GM21529 (cell line): ENCODE results near the gene RALY.
"Not testable (repeated sequence)": the region's sequence is repeated elsewhere in the genome, so short reads cannot be mapped to it uniquely, and the experiment has no call there.

Experiments used
- ATAC-seq: cut with Tn5 transposase; IDR thresholded peaks from one replicate; pipeline ENCODE4 v1.9.1; 2021; ENCODE audit not compliant: unreplicated experiment

The RALY gene

DNA sequence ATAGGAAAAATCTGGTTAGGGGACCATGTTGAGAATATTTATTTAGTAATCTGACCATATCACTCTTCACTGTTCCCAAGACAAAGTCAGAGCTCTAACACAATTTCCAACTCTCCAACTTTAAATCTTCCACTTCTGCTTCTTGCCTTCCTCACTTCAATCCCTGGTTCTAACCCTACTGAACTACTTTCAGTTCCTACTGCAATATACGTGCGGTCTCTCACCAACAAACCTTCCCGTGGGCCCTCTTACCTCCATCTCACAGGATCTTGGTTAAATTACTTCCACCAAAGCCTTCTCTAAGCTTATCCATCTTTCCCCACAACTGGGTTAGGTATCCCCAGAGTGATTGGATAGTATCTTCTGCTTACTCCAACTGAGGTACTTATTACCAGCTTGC, 110.3 kb downstream of the RALY start:
- no peak for ATAC-seq

DNA sequence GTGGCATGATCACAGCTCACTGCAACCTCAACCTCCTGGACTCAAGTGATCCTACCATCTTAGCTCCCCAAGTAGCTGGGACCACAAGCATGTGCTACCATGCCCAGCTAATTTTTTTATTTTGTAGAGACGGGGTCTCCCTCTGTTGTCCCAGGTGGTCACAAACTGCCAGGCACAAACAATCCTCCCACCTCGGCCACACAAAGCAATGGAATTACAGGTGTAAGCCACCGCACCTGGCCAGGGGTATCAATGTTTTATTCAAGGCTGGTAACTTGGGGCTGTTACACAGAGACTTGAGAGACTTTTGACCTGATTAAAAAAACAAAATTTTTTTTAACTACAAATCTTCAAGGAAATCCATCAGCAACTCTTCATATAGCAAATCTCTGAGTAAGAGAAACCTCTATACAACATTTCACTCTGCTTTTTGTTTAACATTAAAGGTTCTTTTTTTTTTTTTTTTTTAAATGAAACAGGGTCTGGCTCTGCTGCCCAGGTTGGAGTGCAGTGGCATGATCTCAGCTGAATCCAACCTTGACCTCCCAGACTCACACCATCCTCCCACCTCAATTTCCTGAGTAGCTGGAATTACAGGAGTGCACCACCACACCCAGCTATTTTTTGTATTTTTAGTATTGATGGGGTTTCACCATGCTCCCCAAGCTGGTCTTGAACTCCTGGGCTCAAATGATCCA, 112.4 kb downstream of the RALY start:
- ATAC-seq: no peak

DNA sequence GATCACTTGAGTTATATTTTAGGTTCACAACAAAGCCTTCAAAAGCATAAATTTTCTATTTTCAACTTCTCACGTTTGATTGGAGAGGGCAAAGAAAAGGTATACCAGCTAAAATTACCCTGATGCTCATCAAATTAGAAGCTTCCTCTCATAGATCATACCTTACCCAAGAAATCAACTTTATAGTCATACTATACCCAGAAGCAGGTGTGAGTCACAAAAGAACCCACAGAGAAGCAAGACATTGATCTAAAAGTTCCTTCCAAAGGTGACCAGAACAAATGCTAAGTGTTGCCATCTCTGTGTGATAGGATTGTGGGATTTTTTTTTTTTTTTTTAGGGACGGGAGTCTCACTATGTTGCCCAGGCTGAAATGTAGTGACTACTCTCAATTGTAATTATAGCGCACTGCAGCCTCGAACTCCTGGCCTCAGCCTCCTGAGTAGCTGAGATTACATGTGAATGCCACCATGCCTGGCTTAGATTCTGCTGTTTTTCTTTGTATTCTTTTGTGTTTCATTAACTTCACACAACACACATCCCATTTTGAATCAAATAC, 115.0 kb downstream of the RALY start:
- ATAC-seq: no peak

DNA sequence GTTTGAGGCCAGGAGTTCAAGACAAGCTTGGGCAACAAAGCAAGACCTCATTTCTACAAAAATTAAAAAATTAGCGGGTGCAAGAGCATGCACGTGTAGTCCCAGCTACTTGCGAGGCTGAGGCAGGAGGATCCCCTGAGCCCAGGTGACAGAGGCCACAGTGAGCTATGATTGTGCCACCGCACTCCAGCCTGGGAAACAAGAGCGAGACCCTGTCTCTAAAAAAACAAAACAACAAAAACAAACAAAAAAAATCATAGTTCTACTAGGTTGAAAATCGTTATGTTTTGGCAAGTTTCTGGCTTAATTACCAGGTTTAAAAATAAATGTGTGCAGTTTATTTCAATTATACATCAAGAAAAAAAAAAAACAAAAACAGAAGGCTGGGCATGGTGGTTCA, 115.7 kb downstream of the RALY start:
- no peak for ATAC-seq

DNA sequence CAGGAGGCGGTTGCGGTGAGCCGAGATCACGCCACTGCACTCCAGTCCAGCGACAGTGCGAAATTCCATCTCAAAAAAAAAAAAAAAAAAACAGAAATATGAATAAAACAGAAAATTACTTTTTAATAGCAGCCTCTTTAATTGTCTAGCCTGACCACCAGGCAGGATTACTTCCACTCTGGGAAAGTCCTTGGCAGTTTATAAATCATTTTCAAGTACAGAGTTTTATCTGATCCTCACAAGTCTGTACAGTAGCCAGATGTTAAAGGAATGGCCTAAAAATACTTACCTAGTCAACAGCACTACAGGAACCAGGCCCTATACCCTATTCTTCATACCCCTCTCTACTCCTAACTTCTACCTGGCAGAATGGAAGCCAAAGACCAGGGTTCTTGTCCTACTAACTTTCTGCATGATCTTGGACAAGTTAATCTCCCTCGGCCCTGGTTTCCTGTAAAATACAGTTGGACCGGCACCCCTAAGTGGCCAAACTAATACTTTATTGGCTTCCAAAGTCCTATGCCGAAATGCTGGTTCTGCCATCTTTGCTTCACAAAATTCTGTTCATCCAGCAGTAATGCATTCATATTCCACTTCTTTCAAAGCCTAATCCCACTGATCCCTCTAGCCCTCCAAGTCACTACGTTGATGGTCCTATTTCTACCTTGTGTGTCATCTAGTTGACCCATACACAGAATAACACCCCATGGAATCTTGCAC, 116.5 kb downstream of the RALY start:
- no peak for ATAC-seq

DNA sequence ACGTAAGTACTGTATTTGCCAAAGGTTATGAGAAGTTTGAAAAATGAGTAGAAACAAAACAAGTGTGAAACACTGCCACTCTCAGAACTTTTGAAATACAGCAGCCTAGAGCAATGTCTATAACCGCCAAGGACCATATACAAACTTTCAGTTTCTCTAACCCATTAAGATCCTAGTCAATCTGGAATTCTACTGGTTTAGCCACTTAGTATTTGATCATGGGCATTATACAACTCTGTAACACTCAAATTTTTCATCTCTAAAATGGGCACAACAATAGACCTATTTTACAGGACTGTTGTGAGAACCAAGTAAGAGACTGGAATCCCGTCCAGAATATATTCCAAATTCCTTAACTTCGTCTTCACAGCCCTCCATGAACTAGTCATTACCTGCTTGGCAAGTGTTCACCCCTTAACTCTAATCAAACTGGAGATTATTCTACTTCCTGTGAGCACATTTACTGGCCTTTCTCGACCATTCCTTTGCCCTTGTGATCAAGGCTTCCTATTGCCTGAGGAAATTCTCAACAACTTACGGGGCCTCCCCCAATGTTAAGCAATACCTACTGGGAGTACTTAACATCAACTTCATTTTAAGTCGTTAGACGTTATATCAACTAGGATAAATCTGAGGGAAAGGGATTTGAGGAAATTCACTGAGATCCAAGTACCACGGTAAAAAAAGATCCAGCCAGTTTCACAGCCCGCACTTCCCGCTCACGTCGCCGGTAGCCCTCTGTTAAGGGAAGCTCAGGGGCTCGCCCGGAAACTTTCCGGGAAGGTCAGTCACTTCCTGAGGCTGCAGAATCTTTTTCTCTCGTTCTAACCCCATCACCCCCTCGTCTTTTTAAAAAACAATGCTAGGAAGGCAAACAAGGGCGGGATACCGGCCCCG, 117.3 kb downstream of the RALY start:
- no peak for ATAC-seq

DNA sequence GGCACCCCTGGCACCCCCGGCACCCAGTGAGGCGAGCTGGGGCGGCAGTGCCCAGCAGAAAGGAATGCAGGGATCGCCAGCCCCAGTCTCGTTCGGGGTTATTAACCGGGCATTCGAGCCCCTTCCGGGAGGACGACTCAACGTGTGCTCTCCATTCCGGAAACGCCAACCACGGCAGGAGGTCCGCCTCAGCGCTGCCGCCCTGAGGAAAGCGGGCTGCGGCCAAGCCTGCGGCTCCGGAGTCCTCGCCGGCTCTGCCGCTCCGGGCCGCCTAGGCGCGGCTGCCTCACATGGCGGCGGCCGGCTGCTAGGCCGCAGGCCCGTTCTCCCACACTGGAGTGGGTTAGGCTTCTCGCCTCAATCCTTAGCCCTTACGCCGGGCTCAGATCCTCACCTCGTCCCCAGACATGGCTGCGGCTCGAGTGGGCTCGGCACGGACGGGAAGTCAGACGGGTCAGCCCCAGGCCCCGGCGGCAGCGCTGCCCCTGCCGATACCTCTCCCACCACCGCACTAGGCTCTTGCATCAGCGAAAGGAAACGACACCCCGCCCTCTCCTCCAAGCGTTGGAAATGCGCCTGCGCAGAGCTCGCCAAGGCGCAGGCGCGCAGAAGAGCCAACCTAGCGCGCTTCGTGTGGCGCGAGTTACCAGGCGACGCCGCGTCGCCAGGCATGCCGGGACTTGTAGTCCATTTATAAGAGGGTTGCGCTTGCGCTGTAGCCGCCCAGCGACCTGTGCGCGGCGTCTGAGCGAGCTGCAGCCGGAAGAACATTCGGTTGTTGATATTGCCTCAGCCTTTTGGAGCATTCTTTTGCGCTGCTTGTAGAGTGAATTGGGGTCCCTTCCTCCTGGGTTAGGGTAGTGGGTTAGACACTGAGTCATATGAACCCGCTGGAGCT, 118.2 kb downstream of the RALY start, which contains the start of gene EIF2S2:
TSS of gene EIF2S2 (minus strand) at position 542 of the 898 bp plus-strand sequence. CDS start at position 409, 133 bp downstream.
- peak; percentile 86 for ATAC-seq

DNA sequence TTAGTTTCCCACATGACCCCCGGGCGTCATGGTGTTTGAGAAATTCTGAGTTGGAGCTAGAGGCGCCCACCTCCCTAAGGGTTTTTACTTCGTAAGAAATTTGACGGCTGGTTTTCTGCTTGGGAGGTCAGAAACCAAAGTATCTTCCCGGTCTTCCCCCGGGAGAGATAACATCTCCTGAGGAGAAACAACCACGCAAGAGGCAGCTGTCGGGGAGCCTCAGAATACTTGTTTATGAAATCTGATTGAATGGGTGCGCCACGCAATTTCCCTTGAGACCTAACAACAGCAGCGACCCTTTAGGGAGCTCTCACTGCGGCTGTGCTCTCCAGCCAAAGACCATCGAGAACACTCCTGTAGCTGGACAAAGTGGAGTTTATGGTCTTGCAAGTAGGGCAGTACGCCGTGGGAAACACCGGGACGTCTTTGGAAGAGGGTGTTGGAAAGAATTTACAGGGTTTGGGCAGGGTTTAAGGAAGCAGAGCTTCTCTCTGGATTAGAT, 118.9 kb downstream of the RALY start:
- ATAC-seq: peak; percentile 17

DNA sequence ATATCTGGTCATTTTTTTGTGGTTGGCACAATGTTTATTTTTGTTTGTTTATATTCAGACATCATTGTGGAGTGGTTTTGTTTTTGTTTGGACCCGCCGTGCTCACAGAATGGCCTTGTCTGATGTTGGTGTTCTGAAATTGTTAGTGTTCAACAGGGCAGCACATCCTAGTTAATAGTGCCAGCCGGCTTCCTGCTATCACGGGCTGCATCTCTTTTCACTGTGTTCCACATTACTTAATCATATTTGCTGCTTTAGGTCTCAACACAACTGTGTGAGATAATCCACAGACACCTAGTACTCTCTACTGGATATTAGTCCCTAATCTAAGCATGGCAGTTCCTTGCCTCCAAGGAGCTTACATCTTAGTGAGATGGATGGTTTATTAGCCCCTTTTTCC, 121.1 kb downstream of the RALY start:
- ATAC-seq: no peak

DNA sequence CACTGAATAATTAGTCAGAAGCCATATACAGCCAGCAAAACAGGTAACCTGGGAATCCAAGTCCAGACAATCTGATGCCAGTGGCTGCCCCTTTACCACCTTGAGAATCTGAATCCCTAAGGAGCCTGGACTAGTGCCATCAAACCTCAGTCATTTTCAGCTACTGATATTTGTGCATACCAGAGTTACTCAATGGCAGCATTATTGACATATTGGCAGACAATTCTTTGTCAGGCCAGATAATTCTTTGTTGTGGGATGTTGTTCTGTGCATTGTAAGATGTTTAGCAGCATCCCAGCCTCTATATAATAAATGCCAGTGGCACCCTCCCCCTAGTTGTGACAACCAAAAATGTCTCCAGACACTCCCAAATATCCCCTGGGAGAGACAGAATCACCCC, 121.5 kb downstream of the RALY start:
- no peak for ATAC-seq

DNA sequence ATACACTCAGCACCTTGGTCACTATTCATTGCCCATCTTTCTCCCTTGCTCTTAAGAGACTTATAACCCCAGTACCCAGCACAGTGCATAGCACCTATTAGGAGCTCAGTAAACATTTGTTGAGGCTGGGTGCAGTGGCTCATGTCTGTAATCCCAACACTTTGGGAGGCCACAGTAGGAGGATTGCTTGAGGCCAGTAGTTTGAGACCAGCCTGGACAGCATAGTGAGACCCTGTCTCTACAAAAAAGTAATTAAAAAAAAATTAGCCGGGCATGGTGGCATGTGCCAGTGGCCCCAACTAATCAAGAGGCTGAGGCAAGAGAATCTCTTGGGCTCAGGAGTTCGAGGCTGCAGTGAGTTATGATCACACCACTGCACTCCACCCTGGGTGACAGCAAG, 126.5 kb downstream of the RALY start:
- no peak for ATAC-seq

DNA sequence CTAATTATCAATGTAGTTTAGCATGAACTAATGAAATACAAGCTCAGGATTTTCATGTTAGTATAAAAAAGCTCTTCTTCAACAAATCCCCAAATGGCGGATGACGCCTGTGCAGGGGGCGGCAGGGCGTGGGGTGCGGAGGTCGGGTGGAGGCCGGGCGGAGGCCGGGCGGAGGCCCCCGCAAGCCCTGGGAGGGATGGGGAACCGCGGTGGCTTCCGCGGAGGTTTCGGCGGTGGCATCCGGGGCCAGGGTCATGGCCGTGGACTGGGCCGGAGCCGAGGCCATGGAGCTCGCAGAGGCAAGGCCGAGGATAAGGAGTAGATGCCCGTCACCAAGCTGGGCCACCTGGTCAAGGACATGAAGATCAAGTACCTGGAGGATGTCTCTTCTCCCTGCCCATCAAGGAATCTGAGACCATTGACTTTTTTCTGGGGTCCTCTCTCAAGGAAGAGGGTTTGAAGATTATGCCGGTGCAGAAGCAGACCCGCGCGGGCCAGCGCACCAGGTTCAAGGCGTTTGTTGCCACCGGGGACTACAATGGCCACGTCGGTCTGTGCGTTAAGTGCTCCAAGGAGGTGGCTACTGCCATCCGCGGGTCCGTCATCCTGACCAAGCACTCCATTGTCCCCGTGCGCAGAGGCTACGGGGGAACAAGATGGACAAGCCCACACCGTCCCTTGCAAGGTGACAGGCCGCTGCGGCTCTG, 128.7 kb downstream of the RALY start:
- ATAC-seq: no peak

DNA sequence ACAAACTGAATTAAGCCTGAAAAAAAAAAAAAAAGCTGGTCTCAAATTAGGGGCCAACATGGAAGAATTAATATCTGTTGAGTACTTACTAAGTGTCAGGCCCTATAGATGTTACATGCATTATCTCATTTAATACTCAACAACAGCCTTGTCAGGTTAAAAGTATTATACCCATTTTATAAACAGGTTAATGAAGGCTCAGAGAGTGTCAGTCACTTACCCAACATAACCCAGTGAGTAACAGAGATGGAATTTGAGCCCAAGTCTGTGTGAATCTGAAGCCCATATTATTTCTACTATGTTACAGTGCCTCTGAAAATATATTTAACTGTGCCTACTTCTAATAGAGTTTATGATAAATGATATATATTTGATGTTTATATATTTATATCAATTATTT, 129.6 kb downstream of the RALY start:
- no peak for ATAC-seq

DNA sequence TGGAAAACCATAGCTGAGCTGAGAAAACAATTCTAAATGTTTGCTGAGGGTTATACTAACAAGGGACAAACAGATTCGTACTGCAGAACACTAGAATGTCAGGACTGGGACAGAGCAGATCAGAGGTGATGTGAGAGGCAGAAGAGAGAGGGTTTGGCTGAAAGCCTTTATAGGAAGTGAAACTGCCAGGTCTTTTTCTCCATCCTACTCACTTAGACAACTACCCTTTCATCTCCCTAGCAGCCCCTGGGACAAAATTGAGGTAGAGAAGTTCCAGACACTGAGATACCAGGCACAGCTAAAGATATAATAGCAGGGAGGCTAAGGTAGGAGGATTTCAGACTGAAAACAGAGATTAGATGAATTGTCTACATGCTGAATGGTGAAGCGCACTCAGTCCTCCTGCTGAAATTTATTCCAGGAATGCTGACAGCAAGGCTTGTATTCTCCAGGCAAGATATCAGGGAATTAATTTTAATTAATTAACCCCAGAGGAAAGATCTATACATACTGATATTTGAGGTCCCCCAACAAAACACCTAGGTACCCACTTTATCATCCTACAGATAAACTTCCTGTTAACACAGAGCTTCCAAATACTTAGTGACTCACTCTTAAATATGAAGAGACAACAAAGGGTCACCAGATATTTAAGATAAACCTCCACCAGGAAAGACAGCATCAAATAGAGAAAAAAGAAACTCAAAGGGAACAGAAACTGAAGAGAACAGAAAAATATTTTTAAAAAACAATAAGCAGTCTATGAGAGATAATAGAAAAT, 130.9 kb downstream of the RALY start:
- ATAC-seq: peak; percentile 55

DNA sequence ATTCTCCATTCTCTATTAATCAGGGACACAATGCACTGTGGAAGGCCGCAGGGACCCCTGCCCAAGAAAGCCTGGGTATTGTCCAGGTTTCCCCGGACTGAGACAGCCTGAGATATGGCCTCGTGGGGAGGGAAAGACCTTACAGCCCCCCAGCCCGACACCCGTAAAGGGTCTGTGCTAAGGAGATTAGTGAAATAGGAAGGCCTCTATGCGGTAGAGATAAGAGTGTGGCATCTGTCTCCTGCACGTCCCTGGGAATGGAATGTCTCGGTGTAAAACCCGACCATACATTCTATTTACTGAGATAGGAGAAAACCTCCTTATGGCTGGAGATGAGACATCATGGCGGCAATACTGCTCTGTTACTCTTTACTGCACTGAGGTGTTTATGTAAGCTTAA, 134.1 kb downstream of the RALY start:
- no peak for ATAC-seq

DNA sequence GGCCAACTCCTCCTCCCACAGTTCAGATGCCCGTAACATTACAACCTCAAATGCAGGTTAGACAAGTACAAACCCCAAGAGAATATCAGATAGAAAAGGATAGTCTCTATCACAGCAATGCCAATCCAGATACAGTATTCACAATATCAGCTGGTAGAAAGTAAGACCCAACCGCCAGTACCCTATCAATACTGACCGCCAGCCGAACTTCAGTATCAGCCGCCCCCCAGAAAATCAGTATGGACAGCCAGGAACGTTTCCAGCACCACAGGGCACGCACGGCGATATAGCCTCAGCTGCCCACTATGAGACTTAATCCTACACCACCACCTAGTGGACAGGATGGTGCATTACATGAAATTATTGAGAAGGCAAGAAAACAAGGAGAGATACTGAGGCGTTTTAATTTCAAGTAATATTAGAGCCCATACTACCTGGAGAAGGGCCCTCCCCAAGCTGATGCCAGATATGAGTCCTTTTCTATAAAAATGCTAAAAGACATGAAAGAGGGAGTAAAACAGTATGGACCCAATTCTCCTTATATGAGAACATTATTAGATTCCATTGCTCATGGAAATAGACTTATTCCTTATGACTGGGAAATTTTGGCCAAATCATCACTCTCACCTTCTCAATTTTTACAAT, 135.9 kb downstream of the RALY start:
- ATAC-seq: no peak

DNA sequence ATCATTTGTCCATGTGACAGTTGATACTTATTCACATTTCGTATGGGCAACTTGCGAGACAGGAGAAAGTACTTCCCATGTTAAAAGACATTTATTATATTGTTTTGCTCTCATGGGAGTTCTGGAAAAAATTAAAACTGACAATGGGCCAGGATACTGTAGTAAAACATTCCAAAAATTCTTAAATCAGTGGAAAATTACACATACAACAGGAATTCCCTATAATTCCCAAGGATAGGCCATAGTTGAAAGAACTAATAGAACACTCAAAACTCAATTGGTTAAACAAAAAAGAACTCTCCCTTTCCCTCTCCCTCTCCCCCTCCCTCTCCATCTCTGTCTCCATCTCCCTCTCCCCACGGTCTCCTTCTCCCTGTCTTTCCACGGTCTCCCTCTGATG, 137.8 kb downstream of the RALY start:
- ATAC-seq: no peak

DNA sequence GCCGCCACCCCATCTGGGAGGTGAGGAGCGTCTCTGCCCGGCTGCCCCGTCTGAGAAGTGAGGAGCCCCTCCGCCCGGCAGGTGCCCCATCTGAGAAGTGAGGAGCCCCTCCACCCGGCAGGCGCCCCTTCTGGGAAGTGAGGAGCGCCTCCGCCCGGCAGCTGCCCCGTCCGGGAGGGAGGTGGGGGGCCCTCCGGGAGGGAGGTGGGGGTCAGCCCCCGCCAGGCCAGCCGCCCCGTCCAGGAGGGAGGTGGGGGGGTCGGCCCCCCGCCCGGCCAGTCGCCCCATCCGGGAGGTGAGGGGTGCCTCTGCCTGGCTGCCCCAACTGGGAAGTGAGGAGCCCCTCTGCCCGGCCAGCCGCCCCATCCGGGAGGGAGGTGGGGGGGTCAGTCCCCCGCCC, 138.8 kb downstream of the RALY start:
- not testable (repeated sequence) for ATAC-seq
